IPS-NIHi7 (cell line): ENCODE data around the gene PCSK9.

Experiments
- DNase-seq: peaks from one replicate; pipeline ENCODE4 v3.0.0; 2012; ENCODE audit warnings: mixed read lengths; ENCODE audit errors: extremely low spot score

Gene PCSK9

DNA sequence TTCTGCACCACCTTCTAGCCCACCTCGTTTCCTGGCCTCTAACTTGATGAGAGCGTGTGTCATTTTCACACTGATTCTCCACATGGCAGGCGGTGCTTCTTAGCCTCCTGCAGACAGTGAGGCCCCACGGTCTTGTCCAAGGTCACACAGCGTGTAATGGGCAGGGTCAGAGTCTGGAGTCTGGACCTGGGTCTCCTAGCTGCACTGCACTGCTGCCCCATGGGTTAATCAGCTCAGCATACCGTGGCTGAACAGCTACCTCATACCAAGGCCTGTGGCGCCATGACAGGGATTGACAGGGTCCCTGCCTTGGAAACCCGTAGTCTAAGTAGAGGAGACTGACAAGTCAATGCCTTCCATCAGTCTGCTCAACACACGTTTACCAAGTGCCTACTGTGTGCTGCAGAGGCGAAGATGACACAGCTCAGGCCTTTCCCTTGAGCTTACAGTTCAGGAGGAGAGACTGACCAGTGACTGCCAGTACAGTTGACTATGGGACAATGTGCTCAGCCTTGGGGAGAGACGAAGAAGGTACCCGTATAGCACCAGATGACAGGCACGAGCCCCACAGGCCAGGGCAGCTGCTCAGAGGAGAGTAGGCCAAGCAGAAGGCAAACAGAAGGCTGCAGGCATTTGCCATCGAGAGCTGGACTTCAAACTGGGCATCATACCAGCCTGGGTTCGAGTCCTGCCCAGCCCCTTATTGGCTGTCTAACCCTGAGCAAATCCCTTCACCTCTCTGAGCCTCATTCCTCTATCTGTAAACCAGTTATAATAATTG is 5.5 kb downstream of the PCSK9 start:
- DNase-seq: no peak

DNA sequence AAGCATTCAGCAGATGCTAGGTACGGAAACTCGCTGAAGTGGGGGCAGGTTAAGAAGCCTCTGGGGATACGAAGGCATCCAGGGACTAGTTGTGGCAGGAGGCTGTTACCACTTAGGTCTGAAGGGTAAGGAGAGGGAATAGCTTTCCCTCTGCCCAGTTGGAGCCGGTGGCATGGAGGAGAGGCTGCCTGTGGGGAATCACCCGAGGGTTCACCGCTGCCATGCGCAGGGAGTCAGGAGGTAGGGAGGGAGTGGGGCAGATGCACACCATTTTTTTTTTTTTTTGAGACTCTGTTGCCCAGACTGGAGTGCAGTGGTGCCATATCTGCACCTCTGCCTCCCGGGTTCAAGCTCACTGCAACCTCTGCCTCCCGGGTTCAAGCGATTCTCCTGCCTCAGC is 6.1 kb downstream of the PCSK9 start:
- no peak for DNase-seq

DNA sequence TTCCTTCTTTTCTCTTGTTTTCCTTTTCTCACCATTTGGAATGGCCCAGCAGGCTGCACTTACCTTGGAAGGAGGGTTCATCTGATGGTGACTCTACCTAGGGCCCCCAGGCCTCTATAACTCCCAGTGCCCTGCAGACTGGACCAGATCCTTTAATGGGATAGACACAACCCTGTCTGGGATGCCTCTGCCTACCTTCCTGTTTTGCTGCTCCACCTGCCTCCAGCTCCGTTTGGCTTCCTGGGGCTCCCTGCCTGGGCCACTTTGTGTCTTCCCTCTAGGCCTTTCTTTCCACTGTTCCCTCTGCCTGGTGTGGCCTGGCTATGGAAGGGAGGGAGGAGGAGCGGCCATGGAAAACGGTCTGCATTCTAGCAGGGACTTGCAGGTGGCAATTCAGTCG is 7.5 kb downstream of the PCSK9 start:
- DNase-seq: no peak

DNA sequence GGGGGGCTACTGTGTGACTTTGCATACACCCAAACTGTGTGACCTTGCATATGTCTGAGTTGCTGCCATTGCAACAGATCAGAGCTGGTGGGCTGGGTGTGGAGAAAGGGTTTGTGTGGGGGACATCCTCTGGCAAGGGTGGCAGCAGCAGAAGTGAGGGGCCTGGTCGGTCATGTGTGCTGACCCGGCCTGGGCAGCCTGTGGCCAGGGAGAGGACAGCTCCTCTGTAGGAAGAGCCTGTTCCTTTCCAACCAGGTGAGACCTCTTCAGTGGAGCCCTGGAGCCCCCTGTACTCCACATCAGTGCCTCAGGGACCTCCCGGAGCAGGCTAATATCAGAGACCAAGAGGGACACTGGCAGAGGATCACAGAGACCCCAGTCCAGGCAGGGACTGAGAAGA is 8.3 kb downstream of the PCSK9 start:
- no peak for DNase-seq

DNA sequence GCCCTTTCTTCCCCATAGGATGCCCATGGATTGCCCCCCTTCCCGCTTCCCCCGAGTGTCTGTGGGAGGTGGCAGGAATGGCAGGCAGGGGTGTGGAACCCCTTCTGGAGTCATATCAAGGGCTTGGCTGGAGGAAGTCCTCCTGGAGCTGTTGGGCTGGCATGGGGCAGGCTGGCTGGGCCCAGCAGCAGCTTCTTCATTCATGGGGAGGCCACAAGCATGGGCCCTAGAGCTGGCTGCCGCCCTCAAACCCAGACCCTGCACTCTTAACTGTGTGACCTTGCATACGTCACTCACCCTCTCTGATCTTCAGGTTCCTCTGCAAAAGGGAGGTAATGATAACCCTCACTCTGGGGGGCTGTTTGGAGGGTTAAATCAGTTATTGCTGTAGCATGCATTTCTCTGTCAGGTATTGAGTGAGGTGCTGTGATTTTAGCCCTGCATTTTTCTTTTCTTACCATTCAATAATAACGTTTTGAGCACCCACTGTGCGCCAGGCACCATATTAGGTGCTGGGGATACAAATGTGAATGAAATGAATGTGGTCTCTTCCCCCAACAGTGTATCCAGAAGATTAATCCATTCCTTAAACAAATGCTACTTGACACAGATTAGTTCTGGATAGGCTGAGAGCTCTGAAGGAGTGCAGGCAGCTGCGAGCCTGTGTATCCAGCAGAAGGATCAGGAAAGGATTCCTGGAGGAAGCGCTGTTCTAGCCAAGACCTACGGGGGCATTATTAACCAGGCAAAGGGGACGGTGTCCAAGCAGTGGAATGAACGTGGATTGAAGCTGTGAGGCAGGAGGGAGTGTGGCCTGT is 9.3 kb downstream of the PCSK9 start:
- DNase-seq: no peak

DNA sequence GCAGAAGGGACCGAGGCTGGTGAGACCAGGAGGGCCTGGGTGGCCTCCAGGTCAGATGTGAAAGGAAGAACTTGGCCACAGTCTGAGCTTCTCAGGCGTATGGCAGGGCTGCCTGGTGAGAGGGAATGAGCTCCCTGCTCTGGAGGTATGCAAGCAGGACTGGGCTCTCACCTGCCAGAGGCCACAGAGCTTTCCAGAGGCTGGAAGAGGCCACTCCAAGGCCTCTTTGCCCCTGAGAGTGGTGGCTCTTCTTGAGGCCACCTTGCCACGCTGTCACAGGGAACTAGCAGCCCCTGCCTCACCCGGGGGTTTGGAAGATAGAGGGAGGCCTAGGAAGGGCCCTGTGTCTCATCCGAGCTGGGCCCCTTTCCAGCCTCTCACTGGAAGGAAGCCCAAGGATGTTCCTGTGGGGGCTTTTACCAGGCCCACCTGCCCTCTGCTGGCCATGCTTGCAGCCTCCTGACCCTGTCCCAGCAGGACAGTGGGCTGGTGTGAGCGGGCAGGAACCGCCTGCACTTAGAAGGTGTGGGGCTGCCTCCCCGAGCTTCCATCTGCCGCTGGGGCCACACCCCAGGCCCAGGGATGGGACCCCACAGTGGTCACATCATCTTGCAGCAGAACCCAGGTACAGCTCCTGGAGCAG is 10.0 kb downstream of the PCSK9 start:
- DNase-seq: peak; percentile 32

DNA sequence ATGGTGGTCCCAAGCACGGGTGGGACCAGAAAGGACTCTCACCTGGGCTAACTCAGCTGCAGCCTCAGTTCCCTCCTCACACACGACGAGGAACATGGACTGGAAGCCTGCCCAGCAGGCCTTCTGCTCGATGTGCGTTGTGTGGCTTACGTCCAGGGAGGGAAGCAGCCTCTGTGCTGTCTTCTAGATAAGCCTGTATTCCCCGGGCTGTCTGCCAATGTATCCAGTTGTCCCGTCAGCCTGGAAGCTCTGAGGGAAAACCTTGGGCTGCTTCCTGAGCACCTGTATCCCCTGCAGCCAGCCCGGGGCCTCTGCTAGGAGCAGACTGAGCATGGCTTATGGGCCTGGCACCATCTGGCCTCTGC is 10.5 kb downstream of the PCSK9 start:
- no peak for DNase-seq

DNA sequence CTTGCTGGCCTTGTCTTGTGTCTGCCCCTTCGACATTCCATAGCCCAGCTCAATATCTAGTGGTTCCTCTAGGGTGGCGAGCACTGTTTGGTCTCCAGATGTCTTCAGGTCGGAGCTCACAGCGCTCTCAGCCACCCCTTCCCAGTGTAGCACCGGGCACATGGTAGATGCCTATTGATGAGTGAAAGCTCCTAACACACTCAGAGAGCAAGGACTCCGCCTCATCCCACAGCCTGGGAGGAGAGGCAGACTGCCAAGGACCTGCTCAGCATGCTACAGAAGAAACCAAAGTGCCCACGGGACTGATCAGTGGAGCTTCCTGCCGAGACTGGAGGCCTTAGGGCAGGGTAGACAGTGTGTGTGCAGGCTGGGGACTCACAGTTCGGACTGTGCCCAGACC is 10.9 kb downstream of the PCSK9 start:
- DNase-seq: no peak

DNA sequence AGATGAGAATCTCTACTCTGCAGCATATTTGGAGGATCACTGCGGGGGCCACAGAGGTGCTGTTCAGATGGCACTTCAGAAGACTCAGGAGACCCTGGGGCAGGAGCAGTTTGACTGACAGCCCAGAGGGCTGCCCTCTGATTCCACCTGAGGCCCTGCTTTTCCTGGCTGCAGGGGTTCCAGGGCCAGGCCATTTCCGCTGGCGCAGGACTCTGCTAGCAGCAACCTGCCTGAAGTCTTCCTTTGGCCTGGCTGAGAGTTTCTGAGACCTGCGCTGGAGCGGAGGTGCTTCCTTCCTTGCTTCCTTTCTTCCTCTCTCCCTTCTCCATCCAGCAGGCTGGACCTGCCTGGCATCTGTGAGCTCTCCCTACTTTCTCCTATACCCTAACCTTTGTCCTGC is 11.8 kb downstream of the PCSK9 start:
- no peak for DNase-seq

DNA sequence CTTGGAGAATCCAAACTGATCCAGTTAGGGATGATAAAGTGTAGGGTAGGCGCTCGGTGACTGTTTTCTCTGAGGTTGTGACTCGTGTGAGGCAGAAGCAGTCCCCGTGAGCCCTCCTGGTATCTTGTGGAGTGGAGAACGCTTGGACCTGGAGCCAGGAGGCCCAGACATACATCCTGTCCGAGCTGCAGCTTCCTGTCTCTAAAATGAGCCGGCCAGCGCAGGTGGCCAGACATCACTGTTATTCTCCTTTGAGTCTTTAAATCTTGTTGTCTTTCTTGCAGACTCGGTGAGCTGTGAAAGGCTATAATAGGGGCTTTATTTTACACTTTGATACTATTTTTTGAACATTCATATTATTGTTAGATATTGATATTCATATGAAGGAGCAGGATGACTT is 12.3 kb downstream of the PCSK9 start:
- no peak for DNase-seq

DNA sequence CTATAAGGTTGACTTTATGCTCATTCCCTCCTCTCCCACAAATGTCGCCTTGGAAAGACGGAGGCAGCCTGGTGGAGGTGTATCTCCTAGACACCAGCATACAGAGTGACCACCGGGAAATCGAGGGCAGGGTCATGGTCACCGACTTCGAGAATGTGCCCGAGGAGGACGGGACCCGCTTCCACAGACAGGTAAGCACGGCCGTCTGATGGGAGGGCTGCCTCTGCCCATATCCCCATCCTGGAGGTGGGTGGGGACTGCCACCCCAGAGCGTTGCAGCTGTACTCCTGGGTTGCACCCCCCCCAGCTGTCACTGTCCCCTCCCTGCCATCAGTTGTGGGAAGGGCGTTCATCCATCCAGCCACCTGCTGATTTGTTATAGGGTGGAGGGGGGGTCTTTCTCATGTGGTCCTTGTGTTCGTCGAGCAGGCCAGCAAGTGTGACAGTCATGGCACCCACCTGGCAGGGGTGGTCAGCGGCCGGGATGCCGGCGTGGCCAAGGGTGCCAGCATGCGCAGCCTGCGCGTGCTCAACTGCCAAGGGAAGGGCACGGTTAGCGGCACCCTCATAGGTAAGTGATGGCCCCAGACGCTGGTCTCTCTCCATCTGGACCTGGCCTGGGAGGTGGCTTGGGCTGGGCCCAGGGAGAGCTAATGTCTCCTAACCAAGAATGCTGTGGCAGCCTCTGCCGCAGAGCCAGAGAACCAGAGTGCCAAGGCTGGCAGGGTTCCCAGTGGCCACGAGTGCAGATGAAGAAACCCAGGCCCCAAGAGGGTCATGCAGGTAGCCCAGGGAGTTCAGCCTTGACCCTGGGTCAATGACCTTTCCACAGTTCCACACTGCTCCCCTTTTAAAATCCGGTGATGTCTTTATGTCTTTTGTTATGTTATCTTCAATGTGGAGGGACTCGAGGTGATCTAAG is 13.1 kb downstream of the PCSK9 start:
- DNase-seq: no peak

DNA sequence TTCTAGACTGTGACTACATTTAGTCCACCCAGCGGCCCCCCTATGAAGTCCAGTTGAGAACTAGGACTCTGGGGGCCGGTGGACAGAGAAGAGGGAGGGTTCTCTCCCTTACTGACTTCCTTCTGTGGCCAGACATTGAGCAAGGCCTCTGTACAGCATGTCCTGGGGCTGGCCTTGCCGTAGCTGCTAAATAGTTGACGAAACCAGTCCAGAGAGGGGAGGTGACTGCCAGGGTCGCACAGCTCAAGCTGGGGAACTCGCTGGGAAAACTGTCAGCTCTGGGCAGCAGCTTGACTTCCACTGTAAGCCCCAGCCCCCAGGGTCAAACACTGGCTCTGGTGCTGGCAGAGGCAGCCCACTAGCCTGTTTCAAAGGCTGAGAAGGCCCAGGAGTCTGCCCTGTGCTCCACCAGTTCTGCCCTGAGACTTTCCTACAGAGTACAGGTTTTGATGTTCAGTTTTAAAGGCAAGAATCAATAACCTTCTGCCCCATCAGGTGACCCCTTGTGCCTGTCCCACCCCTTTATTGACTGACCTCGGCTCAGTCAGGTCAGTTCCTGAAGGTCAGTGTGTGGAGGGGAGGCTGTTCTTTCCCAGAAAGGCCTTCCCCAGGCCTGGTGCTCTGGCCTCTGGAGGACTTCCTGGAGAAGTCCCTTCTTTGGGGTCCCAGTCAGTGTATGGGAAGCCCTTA is 14.1 kb downstream of the PCSK9 start:
- DNase-seq: no peak

DNA sequence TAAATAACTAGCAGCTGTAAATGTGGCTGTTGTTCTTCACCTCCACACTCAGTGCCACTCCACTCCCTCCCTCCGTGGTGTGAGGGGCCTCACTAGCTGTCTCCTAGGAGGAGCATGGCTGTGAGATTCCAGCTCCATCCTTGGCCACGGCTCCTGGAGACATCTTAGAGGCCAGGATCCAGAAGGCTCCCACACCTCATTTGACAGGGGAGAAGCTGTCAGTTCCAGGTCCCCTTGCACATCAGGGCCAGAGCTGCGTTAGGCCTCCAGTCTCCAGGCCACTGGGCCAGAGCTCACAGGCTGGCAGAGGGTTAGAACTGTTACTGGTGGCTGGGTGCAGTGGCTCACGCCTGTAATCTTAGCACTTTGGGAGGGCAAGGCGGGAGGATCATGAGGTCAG is 15.0 kb downstream of the PCSK9 start:
- no peak for DNase-seq

DNA sequence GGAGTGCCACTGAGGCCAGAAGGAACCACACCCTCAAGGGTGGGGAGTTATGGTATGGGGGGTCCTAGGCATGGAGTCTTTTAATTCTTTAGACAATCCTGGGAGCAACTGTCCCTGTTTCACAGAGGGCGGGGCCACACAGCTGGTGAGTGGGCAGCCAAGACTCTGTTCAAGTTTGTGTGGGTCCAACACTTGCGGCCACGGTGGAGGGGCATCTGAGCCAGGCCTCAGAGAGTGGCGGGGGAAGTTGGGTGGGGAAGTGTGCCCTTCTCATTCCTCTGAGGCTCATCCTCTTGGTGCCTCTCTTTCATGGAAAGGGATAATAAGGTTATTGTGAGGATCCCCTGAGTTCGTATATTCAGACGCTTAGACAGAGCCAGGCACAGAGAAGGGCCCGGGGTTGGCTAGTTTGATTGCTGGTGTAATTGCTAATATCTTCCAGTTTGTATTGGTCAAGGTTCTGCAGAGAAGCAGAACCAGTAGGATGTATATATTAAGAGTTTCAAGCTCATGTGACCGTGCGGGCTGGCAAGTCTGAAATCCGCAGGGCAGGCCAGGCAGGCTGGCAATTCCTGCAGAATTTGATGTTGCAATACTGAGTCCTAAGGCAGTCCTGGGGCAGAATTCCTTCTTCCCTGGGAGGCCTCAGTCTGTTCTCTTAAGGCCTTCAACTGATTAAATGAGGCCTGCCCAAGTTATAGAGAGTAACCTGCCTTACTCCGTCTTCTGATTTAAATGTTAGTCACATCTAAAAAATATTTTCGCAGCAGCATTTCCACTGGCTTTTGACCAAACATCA is 15.9 kb downstream of the PCSK9 start:
- DNase-seq: no peak

DNA sequence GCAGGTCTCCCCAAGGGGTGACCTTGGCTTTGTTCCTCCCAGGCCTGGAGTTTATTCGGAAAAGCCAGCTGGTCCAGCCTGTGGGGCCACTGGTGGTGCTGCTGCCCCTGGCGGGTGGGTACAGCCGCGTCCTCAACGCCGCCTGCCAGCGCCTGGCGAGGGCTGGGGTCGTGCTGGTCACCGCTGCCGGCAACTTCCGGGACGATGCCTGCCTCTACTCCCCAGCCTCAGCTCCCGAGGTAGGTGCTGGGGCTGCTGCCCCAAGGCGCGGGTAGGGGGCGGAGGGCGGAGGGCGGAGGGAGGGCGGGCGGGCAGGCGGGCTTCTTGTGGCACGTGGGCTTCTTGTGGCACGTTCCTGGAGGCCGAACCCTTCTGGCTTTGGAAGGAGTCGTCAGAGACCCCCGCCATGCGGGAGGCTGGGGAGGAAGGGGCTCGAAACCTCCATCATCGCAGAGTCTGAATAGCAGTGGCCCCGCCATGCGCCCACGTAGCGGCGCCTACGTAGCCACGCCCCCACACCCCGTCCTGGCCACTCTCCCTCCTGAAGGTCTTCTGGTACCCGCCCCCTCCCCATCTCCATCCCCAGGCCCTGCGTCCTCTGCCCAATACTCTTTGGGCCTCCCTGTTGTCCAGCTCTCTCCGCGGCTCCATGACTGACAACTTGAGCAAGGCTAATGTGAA is 16.7 kb downstream of the PCSK9 start:
- DNase-seq: no peak

DNA sequence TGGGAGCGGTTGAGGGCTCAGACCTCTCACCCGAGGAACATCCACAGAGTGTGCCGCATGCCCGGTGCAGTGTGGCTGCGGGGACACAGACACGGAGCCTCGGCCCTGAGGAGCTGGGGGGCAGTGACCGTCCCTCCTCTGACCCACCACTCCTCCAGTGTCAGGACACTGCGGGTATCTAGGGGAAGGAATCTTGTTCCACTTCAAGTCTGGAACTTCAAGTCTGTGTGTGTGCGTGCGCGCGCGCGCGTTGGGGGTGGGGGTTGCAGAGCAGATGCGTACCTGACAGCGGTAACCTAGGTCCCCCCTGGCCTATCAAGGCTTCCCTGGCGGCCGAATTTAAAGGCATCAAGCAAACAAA is 17.3 kb downstream of the PCSK9 start:
- no peak for DNase-seq

DNA sequence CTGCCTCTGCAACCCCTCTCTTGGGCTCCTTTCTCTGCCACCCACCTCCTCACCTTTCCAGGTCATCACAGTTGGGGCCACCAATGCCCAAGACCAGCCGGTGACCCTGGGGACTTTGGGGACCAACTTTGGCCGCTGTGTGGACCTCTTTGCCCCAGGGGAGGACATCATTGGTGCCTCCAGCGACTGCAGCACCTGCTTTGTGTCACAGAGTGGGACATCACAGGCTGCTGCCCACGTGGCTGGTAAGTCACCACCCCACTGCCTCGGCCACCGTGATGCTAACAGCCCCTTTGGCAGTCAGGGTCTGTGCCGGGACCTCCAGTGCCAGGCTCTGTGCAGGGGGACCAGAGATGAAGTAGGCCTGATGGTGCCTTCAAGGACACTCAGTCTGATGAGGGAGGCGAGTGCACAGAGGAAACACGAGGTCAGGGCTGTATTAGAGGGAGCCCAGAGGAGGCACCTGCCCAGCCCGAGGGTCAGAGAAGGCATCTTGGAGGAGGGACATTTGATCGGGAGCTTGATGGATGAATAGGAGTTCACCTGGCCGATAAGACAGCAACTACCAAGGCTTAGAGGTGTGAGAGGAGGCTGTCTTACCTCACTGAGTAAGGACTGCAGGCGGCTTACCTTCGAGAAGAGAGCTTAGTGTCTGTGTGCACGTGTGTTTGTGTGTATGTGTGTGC is 18.1 kb downstream of the PCSK9 start:
- no peak for DNase-seq

DNA sequence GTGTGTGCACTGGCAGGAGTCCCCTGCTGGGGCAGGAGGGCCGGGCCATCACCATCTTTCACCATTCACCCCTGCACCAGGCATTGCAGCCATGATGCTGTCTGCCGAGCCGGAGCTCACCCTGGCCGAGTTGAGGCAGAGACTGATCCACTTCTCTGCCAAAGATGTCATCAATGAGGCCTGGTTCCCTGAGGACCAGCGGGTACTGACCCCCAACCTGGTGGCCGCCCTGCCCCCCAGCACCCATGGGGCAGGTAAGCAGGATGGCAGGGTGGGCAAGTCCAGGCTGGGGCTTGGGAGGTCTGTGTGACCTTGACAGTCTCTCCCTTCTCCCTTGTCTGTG is 18.6 kb downstream of the PCSK9 start:
- no peak for DNase-seq
